Measurements from ENCODE around the gene KBTBD6.
"Not testable (repeated sequence)": the region's sequence is repeated elsewhere in the genome, so short reads cannot be mapped to it uniquely, and the experiment has no call there.

Gene KBTBD6

DNA sequence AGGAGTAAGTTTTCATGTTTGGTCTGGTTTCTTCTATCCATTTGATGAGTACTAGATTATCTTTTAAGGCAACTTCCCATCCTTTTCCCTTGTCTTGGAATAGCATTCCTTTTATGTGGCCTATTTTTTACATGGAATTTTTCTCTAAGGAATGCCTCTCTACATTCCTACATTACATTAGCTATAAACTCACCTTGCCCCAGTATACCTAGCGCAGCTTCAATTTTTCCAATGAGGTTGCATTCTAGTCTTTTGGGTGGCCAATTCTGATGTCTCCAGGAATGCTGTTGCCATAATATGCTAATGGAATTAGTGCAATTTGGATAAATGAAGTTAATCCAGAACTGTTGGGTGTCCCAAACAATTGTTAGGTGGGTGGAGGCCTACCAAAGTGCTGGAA lies 33.8 kb downstream of the KBTBD6 start:
- H3K79me2 ChIP-seq (ENCODE audit: insufficient read depth, low read depth): no peaks in the 10 kb centered on the region

GRCh38 chr13:41095681-41096080 lies 36.9 kb downstream of the KBTBD6 start:
- not testable (repeated sequence) for H4K20me1 ChIP-seq (ENCODE audit: insufficient read depth); H3K4me1 ChIP-seq (ENCODE audit: low read depth, poor library complexity, severe bottlenecking); H3K9ac ChIP-seq; H3K36me3 ChIP-seq (ENCODE audit: insufficient read depth); H2AFZ ChIP-seq (ENCODE audit: low read depth); H3K4me2 ChIP-seq; H3K27ac ChIP-seq; H3K27me3 ChIP-seq (ENCODE audit: insufficient read depth, low read depth); H3K79me2 ChIP-seq (ENCODE audit: insufficient read depth, low read depth); H3K4me3 ChIP-seq (IDR thresholded peaks at IDR 0.05; ENCODE audit: insufficient read depth, low read depth, low read length)

More for the DNA sequence above, 33.8 kb downstream of the KBTBD6 start:
- Histone ChIP-seq H2AFZ (ENCODE audit: low read depth) (no peak overlapping the region), H3K36me3 (ENCODE audit: insufficient read depth) (no peaks in the 10 kb centered on the region), H3K9ac (no peak overlapping the region), H3K27me3 (ENCODE audit: insufficient read depth, low read depth) (no peaks in the 10 kb centered on the region), H3K27ac (no peak overlapping the region), H3K4me1 (ENCODE audit: low read depth, poor library complexity, severe bottlenecking) (no peaks in the 10 kb centered on the region), H3K4me2 (no peak overlapping the region), H3K4me3 (IDR thresholded peaks at IDR 0.05; ENCODE audit: insufficient read depth, low read depth, low read length) (no peak overlapping the region), H4K20me1 (ENCODE audit: insufficient read depth) (no peaks in the 10 kb centered on the region)
- TF ChIP-seq, protein P1, sequence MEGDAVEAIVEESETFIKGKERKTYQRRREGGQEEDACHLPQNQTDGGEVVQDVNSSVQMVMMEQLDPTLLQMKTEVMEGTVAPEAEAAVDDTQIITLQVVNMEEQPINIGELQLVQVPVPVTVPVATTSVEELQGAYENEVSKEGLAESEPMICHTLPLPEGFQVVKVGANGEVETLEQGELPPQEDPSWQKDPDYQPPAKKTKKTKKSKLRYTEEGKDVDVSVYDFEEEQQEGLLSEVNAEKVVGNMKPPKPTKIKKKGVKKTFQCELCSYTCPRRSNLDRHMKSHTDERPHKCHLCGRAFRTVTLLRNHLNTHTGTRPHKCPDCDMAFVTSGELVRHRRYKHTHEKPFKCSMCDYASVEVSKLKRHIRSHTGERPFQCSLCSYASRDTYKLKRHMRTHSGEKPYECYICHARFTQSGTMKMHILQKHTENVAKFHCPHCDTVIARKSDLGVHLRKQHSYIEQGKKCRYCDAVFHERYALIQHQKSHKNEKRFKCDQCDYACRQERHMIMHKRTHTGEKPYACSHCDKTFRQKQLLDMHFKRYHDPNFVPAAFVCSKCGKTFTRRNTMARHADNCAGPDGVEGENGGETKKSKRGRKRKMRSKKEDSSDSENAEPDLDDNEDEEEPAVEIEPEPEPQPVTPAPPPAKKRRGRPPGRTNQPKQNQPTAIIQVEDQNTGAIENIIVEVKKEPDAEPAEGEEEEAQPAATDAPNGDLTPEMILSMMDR (conservative IDR thresholded peaks at IDR 0.05; ENCODE audit: low read depth, low read length): no peak

DNA sequence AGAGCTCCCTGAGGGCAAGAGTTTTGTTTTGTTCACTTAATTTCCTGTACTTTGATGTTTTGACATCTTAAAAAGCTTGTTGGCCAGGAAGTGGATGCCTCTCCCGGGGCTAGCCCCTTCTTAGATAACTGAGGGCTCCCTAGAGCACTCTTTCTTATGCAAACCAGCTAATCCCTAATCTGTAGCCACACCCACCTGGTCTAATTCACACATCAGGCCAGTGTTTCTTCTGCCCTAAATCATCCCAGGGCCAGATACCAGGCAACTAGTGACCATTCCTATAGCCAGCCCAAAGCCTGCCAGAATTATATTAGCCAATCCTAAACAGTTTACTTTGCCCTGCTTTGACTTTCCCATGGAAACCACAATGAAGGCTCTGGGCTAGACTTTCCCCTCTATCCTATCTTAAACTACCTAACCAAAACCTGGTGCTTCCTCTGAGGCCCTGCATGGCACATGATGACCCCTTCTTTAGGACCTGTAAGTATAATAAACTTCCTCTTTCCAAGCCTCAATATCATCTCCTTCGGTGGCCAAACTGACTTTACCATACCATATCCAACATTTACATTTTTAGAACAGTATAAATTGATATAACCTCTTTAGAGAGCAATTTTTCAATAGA lies 46.5 kb downstream of the KBTBD6 start:
- H3K4me2 ChIP-seq: no peak overlapping the region
- no peak overlapping the region for H3K27ac ChIP-seq
- H3K9ac ChIP-seq: no peak overlapping the region
- no peaks in the 10 kb centered on the region for H3K79me2 ChIP-seq (ENCODE audit: insufficient read depth, low read depth)
- no peaks in the 10 kb centered on the region for H3K36me3 ChIP-seq (ENCODE audit: insufficient read depth)
- H2AFZ ChIP-seq (ENCODE audit: low read depth): no peak overlapping the region
- H3K4me3 ChIP-seq (IDR thresholded peaks at IDR 0.05; ENCODE audit: insufficient read depth, low read depth, low read length): no peak overlapping the region
- H4K20me1 ChIP-seq (ENCODE audit: insufficient read depth): no peaks in the 10 kb centered on the region
- TF ChIP-seq, protein P1 (conservative IDR thresholded peaks at IDR 0.05; ENCODE audit: low read depth, low read length): no peak
- H3K4me1 ChIP-seq (ENCODE audit: low read depth, poor library complexity, severe bottlenecking): no peaks in the 10 kb centered on the region
- H3K27me3 ChIP-seq (ENCODE audit: insufficient read depth, low read depth): no peaks in the 10 kb centered on the region

GRCh38 chr13:41079725-41080124 lies 52.9 kb downstream of the KBTBD6 start:
- Histone ChIP-seq H2AFZ (ENCODE audit: low read depth) (no peak overlapping the region), H3K4me1 (ENCODE audit: low read depth, poor library complexity, severe bottlenecking) (no peaks in the 10 kb centered on the region), H3K27me3 (ENCODE audit: insufficient read depth, low read depth) (no peaks in the 10 kb centered on the region), H3K4me3 (IDR thresholded peaks at IDR 0.05; ENCODE audit: insufficient read depth, low read depth, low read length) (no peak overlapping the region), H4K20me1 (ENCODE audit: insufficient read depth) (no peaks in the 10 kb centered on the region), H3K79me2 (ENCODE audit: insufficient read depth, low read depth) (no peaks in the 10 kb centered on the region), H3K9ac (no peak overlapping the region), H3K4me2 (no peak overlapping the region), H3K36me3 (ENCODE audit: insufficient read depth) (no peaks in the 10 kb centered on the region), H3K27ac (no peak overlapping the region)
- TF ChIP-seq, protein P1 (conservative IDR thresholded peaks at IDR 0.05; ENCODE audit: low read depth, low read length): no peak
